GM23338 (cell line): ENCODE measurements around the gene C1orf56.

ENCODE experiments used
- EZH2 ChIP-seq: fragments of 200-600 bp; sonication (generic); IDR thresholded peaks from one replicate; pipeline ENCODE4 v1.8.0; 2017; ENCODE audit warnings: antibody characterized with exemption, mild to moderate bottlenecking, low read depth; ENCODE audit not compliant: unreplicated experiment
- POLR2AphosphoS5 ChIP-seq: IDR thresholded peaks from 2 replicates; pipeline ENCODE4 v1.6.1; 2016; ENCODE audit warnings: antibody characterized with exemption, low read depth
- TF ChIP-seq, protein P1 (sequence below), 2 experiments: fragments of 200-600 bp in 1 of 2; sonication (generic) in 1 of 2; conservative IDR thresholded peaks; 2 replicates each; pipeline versions ENCODE4 v1.5.1 to v1.6.1; 2016 to 2017; ENCODE audit warnings: antibody characterized with exemption in 2 of 2, low read depth in 2 of 2, mild to moderate bottlenecking in 2 of 2, moderate library complexity in 1 of 2
- TF ChIP-seq, protein P2 (sequence below): IDR thresholded peaks from one replicate; pipeline ENCODE4 v1.6.1; 2018; ENCODE audit warnings: antibody characterized with exemption; ENCODE audit not compliant: unreplicated experiment

DNA sequence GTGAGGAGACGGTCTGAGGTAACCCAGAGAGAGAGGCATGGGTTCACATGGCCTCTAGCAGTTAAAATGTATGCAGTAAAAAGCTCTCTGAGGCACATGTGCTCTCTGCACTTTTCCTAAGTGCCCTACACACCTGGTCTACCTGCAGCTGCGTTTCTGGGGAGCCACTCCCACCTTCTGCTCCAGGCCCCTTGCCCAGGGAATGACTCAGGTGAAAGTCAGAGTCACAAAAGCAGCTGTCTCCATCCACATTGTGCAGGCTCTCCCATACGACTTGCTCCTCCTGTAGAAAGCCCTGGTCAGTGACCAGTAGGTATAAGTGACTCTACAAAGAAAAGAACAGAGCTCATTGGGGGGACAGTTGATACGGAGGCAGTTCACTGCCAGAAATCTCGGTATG lies 49.6 kb upstream of the C1orf56 start:
- TF ChIP-seq, protein P1, sequence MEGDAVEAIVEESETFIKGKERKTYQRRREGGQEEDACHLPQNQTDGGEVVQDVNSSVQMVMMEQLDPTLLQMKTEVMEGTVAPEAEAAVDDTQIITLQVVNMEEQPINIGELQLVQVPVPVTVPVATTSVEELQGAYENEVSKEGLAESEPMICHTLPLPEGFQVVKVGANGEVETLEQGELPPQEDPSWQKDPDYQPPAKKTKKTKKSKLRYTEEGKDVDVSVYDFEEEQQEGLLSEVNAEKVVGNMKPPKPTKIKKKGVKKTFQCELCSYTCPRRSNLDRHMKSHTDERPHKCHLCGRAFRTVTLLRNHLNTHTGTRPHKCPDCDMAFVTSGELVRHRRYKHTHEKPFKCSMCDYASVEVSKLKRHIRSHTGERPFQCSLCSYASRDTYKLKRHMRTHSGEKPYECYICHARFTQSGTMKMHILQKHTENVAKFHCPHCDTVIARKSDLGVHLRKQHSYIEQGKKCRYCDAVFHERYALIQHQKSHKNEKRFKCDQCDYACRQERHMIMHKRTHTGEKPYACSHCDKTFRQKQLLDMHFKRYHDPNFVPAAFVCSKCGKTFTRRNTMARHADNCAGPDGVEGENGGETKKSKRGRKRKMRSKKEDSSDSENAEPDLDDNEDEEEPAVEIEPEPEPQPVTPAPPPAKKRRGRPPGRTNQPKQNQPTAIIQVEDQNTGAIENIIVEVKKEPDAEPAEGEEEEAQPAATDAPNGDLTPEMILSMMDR (conservative IDR thresholded peaks at IDR 0.05; ENCODE audit: low read depth in 2 of 2) = no peak
- TF ChIP-seq, protein P2, sequence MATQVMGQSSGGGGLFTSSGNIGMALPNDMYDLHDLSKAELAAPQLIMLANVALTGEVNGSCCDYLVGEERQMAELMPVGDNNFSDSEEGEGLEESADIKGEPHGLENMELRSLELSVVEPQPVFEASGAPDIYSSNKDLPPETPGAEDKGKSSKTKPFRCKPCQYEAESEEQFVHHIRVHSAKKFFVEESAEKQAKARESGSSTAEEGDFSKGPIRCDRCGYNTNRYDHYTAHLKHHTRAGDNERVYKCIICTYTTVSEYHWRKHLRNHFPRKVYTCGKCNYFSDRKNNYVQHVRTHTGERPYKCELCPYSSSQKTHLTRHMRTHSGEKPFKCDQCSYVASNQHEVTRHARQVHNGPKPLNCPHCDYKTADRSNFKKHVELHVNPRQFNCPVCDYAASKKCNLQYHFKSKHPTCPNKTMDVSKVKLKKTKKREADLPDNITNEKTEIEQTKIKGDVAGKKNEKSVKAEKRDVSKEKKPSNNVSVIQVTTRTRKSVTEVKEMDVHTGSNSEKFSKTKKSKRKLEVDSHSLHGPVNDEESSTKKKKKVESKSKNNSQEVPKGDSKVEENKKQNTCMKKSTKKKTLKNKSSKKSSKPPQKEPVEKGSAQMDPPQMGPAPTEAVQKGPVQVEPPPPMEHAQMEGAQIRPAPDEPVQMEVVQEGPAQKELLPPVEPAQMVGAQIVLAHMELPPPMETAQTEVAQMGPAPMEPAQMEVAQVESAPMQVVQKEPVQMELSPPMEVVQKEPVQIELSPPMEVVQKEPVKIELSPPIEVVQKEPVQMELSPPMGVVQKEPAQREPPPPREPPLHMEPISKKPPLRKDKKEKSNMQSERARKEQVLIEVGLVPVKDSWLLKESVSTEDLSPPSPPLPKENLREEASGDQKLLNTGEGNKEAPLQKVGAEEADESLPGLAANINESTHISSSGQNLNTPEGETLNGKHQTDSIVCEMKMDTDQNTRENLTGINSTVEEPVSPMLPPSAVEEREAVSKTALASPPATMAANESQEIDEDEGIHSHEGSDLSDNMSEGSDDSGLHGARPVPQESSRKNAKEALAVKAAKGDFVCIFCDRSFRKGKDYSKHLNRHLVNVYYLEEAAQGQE = no peak
- no peak for TF ChIP-seq EZH2
- no peak for TF ChIP-seq POLR2AphosphoS5
